ENCODE results near the gene PCDHGB1.

DNA sequence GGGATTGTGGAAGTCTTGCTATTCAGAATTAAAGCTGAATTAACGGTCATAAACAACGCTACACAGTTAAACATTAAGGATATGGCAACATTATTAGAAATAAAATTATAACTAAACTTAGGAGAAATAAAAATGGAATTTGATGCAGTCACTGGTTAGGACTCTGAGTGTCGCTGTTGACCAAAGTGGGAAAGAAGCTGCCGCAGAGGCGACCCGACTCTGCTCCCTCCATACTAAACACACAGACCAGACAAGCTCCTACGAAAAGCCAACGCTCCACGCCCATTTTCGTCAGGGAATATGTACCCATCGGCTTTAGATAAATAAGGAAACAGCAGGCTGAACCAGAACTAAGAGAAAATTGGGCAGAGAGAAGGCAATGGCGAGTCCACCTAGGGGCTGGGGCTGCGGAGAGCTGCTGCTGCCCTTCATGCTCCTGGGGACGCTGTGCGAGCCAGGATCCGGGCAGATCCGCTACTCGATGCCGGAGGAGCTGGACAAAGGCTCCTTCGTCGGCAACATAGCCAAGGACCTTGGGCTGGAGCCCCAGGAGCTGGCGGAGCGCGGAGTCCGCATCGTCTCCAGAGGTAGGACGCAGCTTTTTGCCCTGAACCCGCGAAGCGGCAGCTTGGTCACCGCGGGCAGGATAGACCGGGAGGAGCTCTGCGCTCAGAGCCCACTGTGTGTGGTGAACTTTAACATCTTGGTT is 14.2 kb downstream of the PCDHGB1 start, which contains the start of gene PCDHGA5:
- TF ChIP-seq EZH2 (IDR thresholded peaks at IDR 0.05; ENCODE audit: insufficient read depth, poor library complexity, severe bottlenecking): no peak
- no peak for TF ChIP-seq EZH2phosphoT487 (IDR thresholded peaks at IDR 0.05; ENCODE audit: insufficient read depth, low read depth)
